ENCODE measurements around the gene QRICH1. TPM values are rescaled to one million over a fixed set of nuclear protein-coding genes. Genes with fewer than 3 reads are reported as not detected.
A peak's percentile ranks its signal among the peaks of the same experiment; 100 is the strongest.

QRICH1 gene
- total RNA-seq, 4 donors from 2014 or later: 35.8 to 65.6 (median 47.1) TPM

DNA sequence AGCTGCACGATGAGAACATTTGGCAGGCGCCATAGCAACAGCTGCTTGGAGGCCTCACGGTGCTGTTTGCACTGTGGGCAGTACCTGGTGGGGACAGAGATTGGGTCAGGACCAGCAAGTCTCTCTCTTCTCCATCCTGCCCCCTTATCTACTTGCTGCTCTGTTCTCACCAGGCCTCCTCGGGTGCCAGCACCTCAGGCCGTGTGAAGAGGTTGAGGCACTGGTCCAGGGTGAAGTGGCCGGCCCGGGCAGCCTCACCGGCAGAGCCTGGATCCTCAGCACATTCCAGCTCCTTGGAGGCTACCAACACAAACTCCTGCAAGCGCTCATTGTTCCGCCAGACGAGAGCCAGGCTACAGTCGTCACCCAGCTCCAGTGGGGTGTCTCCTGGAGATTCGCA, 16.9 kb upstream of the QRICH1 start:
- Histone ChIP-seq H3K36me3 (peaks cover 5 to 94% of the 10 kb centered on the region in 2 donors), H3K9me3 (no peaks in the 10 kb centered on the region), H3K27ac (no peak overlapping the region), H3K4me3 (no peak overlapping the region), H3K4me1 (peaks cover under 1 to 2% of the 10 kb centered on the region in 2 donors), H3K27me3 (no peaks in the 10 kb centered on the region)
- TF ChIP-seq POLR2A (IDR thresholded peaks at IDR 0.05): no peak
- TF ChIP-seq, protein P1, sequence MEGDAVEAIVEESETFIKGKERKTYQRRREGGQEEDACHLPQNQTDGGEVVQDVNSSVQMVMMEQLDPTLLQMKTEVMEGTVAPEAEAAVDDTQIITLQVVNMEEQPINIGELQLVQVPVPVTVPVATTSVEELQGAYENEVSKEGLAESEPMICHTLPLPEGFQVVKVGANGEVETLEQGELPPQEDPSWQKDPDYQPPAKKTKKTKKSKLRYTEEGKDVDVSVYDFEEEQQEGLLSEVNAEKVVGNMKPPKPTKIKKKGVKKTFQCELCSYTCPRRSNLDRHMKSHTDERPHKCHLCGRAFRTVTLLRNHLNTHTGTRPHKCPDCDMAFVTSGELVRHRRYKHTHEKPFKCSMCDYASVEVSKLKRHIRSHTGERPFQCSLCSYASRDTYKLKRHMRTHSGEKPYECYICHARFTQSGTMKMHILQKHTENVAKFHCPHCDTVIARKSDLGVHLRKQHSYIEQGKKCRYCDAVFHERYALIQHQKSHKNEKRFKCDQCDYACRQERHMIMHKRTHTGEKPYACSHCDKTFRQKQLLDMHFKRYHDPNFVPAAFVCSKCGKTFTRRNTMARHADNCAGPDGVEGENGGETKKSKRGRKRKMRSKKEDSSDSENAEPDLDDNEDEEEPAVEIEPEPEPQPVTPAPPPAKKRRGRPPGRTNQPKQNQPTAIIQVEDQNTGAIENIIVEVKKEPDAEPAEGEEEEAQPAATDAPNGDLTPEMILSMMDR (IDR thresholded peaks at IDR 0.05 in 4 of 5, conservative IDR thresholded peaks at IDR 0.05 in 1 of 5): no peak
- in situ Hi-C loops (cut with MboI; ENCODE audit: low sequenced_read_pairs in 4 of 4): no loop called here
- no peak for DNase-seq
- ATAC-seq: no peak
- intact Hi-C loops (cut with DNase I; ENCODE audit: low total_unique reads): no loop called here

DNA sequence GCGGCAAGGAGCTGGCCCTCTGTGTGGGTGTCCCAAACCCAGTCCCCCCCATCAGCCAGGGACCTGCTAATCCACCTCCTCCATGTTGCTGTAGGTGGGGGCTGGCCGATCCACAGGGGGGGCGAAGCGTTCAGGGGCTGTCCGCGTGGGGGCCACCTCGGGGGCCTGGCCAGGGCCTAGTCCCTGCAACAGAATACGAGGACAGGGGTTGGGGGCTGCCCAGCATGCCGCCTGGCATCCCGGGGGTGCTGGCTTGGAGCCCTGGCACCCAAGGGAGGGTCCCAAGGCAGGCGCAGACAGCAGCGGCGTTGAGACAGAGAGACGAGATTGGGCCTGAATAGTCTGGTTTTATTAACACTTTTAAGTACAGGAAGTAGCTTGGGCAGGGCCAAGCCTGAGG, 14.5 kb upstream of the QRICH1 start:
- Histone ChIP-seq H3K27ac (no peak overlapping the region), H3K9me3 (no peaks in the 10 kb centered on the region), H3K4me3 (no peak overlapping the region), H3K36me3 (peaks cover 0 to 69% of the 10 kb centered on the region in 2 donors), H3K4me1 (peaks cover 15 to 21% of the 10 kb centered on the region in 2 donors), H3K27me3 (no peaks in the 10 kb centered on the region)
- intact Hi-C loops (cut with DNase I; ENCODE audit: low total_unique reads): no loop called here
- TF ChIP-seq POLR2A (IDR thresholded peaks at IDR 0.05): no peak
- TF ChIP-seq, protein P1 (IDR thresholded peaks at IDR 0.05 in 4 of 5, conservative IDR thresholded peaks at IDR 0.05 in 1 of 5): no peak
- DNase-seq (no peak), ATAC-seq (no peak)
- in situ Hi-C loops (cut with MboI; ENCODE audit: low sequenced_read_pairs in 4 of 4): no loop called here

- Histone ChIP-seq H3K27ac (peak within 1 kb of the TSS; percentile 75 to 91 (median 86)), H3K36me3 (peaks cover 0 to 68% of the 10 kb centered on the region in 2 donors), H3K27me3 (no peaks in the 10 kb centered on the region), H3K4me1 (peaks cover 19 to 26% of the 10 kb centered on the region in 2 donors), H3K4me3 (peak within 1 kb of the TSS; percentile 82 to 94 (median 91)), H3K9me3 (no peaks in the 10 kb centered on the region)
- in situ Hi-C loops (cut with MboI; ENCODE audit: low sequenced_read_pairs in 4 of 4) (no loop called here), intact Hi-C loops (cut with DNase I; ENCODE audit: low total_unique reads) (loop anchor here (1.0 kb wide), 2 partner anchors 10 to 16 kb away; partner anchors contain the start of genes QRICH1 and USP19)
- peak; percentile 52 to 81 for TF ChIP-seq POLR2A (IDR thresholded peaks at IDR 0.05)
- TF ChIP-seq, protein P1 (IDR thresholded peaks at IDR 0.05 in 4 of 5, conservative IDR thresholded peaks at IDR 0.05 in 1 of 5): no peak
- DNase-seq (peak; percentile 93 to 95), ATAC-seq (peak; percentile 98 to 99)
Measured at GRCh38 chr3:49104427-49105291, 10.8 kb upstream of the QRICH1 start, which contains the start of gene QARS1. Gene QARS1, minus strand, starts transcription at chr3:49104757. Its CDS starts 24 bp downstream, at chr3:49104733.

DNA sequence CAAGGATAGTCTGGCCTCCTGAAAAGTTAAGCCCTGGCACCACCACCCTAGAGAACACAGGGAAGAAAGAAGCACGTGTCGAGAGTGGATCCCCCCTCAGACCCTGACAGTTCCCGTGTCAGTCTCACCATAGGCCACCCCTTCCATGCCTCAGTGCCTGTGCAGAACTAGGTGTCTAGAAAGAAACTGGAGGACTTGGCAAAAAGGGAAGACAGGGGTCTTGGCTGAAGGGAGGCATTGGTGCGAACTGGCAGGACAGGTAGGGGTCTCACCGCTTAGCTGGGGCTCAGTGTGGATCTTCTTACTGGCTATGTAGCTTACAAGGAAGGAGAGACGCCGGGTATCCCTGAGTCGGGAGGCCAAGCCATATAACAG, 10.2 kb upstream of the QRICH1 start:
- peaks cover 19 to 26% of the 10 kb centered on the region in 2 donors for H3K4me1 ChIP-seq
- H3K36me3 ChIP-seq: peaks cover 0 to 68% of the 10 kb centered on the region in 2 donors
- H3K27me3 ChIP-seq: no peaks in the 10 kb centered on the region
- no peak for TF ChIP-seq POLR2A (IDR thresholded peaks at IDR 0.05)
- TF ChIP-seq, protein P1 (IDR thresholded peaks at IDR 0.05 in 4 of 5, conservative IDR thresholded peaks at IDR 0.05 in 1 of 5): no peak
- H3K9me3 ChIP-seq: no peaks in the 10 kb centered on the region
- in situ Hi-C loops (cut with MboI; ENCODE audit: low sequenced_read_pairs in 4 of 4): no loop called here
- intact Hi-C loops (cut with DNase I; ENCODE audit: low total_unique reads): loop anchor here (1.0 kb wide), 2 partner anchors 10 to 16 kb away; partner anchors contain the start of genes QRICH1 and USP19
- peak overlapping the region; percentile 82 to 94 (median 91) for H3K4me3 ChIP-seq
- ATAC-seq: peak in 1 of 2 donors; percentile 1
- H3K27ac ChIP-seq: peak overlapping the region; percentile 75 to 91 (median 86)
- DNase-seq: no peak

Measured in gastrocnemius medialis (tissue), 4 donors.